ENCODE measurements around the gene CLDND1.

GRCh38 chr3:98551236-98551635, 28.5 kb upstream of the CLDND1 start:
- TF ChIP-seq CTCF (IDR thresholded peaks at IDR 0.05 in 2 of 3, conservative IDR thresholded peaks at IDR 0.05 in 1 of 3; ENCODE audit: borderline replicate concordance in 1 of 3, insufficient read depth in 1 of 3, low read depth in 2 of 3, low read length in 2 of 3) (no peak), EZH2phosphoT487 (IDR thresholded peaks at IDR 0.05; ENCODE audit: borderline replicate concordance) (no peak)
